ENCODE measurements around the gene HPCA. TPM values are rescaled to one million over a fixed set of nuclear protein-coding genes. Genes with fewer than 3 reads are reported as not detected.
A peak's percentile ranks its signal among the peaks of the same experiment; 100 is the strongest.

Gene HPCA
- total and polyA plus RNA-seq, 2 donors (not counting 3 experiments of a cell fraction or from before 2014, with no cell fraction given) = not detected

DNA sequence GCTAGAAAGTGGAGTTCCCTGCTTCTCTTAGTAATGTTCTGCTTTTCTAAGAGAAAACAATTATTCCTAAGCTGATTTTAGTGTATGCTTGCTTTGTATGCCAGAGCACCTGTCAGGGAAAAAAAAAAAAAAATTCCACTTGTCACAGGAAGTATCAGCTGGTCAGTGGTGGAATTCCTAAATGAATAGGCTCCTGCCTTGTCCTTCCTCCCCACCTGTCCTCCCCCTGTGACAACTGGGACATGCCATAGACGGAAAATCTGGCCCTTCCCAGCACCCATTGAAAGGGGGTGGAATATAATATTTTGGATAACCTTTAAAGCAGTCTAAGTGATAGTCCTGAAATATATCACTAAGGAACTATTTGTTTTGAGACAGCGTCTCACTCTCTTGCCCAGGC lies 26.4 kb upstream of the HPCA start:
- intact Hi-C loops (cut with micrococcal nuclease) (no loop called here), dilution Hi-C loops (cut with MboI; ENCODE audit: extremely low pct_ligation_motif_present, low sequenced_read_pairs) (no loop called here)
- H4K20me1 ChIP-seq (replicated peaks; ENCODE audit: control insufficient read depth, extremely low read depth, insufficient read depth, low read length) = no peaks in the 10 kb centered on the region
- DNase-seq (ENCODE audit: low read depth, low spot score) (no peak), FAIRE-seq (peak; percentile 8)
- no peaks in the 10 kb centered on the region for H3K79me2 ChIP-seq (ENCODE audit: control insufficient read depth, insufficient read depth, low read length)
- BruUV-seq (replicated peaks) = no TSS peak
- POLR2A ChIA-PET = no interaction called here
- H3K9me3 ChIP-seq (replicated peaks; ENCODE audit: control insufficient read depth, insufficient read depth, low read length) = no peaks in the 10 kb centered on the region
- no peaks in the 10 kb centered on the region for H3K27me3 ChIP-seq (ENCODE audit: control insufficient read depth in 2 of 2, insufficient read depth in 2 of 2, low read length in 2 of 2)
- H3K4me3 ChIP-seq (replicated peaks in 1 of 3; ENCODE audit: insufficient read depth in 1 of 3, low read depth in 1 of 3, low read length in 3 of 3) = no peak overlapping the region
- H3K27ac ChIP-seq (ENCODE audit: insufficient read depth, low read depth, low read length) = no peak overlapping the region
- H3K9me1 ChIP-seq (replicated peaks; ENCODE audit: control insufficient read depth, extremely low read depth, insufficient read depth, low read length) = no peaks in the 10 kb centered on the region
- CTCF ChIA-PET = interaction anchor here (1.5 kb wide), 1 partner anchor 16 kb away, joined by 4 read pairs; no protein-coding TSS in a partner anchor
- H3K4me2 ChIP-seq (ENCODE audit: insufficient read depth, low read length) = no peak overlapping the region
- H3K36me3 ChIP-seq (ENCODE audit: control insufficient read depth in 2 of 2, extremely low read depth in 1 of 2, insufficient read depth in 2 of 2, low read length in 2 of 2) = peaks cover 5 to 6% of the 10 kb centered on the region in 2 experiments
- no peak overlapping the region for H2AFZ ChIP-seq (ENCODE audit: low read depth, low read length)
- TF ChIP-seq, protein P1, sequence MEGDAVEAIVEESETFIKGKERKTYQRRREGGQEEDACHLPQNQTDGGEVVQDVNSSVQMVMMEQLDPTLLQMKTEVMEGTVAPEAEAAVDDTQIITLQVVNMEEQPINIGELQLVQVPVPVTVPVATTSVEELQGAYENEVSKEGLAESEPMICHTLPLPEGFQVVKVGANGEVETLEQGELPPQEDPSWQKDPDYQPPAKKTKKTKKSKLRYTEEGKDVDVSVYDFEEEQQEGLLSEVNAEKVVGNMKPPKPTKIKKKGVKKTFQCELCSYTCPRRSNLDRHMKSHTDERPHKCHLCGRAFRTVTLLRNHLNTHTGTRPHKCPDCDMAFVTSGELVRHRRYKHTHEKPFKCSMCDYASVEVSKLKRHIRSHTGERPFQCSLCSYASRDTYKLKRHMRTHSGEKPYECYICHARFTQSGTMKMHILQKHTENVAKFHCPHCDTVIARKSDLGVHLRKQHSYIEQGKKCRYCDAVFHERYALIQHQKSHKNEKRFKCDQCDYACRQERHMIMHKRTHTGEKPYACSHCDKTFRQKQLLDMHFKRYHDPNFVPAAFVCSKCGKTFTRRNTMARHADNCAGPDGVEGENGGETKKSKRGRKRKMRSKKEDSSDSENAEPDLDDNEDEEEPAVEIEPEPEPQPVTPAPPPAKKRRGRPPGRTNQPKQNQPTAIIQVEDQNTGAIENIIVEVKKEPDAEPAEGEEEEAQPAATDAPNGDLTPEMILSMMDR (IDR thresholded peaks at IDR 0.05; ENCODE audit: extremely low read depth in 1 of 2, insufficient read depth in 1 of 2, low read depth in 1 of 2, low read length in 2 of 2) = no peak
- no peak for TF ChIP-seq POLR2AphosphoS5 (IDR thresholded peaks at IDR 0.05; ENCODE audit: insufficient read depth, low read depth, low read length)
- H3K9ac ChIP-seq (replicated peaks; ENCODE audit: extremely low read depth, insufficient read depth, low read length) = no peak overlapping the region
- peaks cover 9% of the 10 kb centered on the region for H3K4me1 ChIP-seq (ENCODE audit: control insufficient read depth, extremely low read depth, insufficient read depth, low read length)

DNA sequence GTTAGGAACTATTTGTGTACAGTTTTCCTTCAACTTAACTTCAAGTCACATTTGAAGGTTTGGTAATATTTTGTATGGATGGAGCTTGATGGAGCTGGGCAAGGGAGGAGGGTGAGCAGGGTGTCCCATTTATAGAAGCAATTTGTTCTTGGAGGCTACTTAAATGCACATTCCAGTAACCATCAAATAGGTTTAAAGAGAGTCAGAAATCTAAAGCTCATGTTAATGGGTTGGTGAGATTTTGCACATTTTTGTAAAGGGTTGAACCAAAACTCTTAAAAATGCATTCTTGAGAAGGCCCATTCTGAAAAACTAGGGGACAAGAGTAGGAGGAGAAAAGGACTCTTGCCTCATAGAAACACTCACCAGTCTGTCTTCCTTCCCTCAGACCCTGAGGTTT lies 25.7 kb upstream of the HPCA start:
- no peak for FAIRE-seq
- POLR2A ChIA-PET = no interaction called here

More for the DNA sequence above, 25.7 kb upstream of the HPCA start:
- intact Hi-C loops (cut with micrococcal nuclease) (no loop called here), dilution Hi-C loops (cut with MboI; ENCODE audit: extremely low pct_ligation_motif_present, low sequenced_read_pairs) (no loop called here)
- Histone ChIP-seq H3K4me1 (ENCODE audit: control insufficient read depth, extremely low read depth, insufficient read depth, low read length) (peaks cover 9% of the 10 kb centered on the region), H3K27ac (ENCODE audit: insufficient read depth, low read depth, low read length) (no peak overlapping the region), H2AFZ (ENCODE audit: low read depth, low read length) (no peak overlapping the region), H3K9ac (replicated peaks; ENCODE audit: extremely low read depth, insufficient read depth, low read length) (no peak overlapping the region), H3K79me2 (ENCODE audit: control insufficient read depth, insufficient read depth, low read length) (no peaks in the 10 kb centered on the region), H3K4me2 (ENCODE audit: insufficient read depth, low read length) (no peak overlapping the region), H3K36me3 (ENCODE audit: control insufficient read depth in 2 of 2, extremely low read depth in 1 of 2, insufficient read depth in 2 of 2, low read length in 2 of 2) (peaks cover 5 to 6% of the 10 kb centered on the region in 2 experiments), H3K4me3 (replicated peaks in 1 of 3; ENCODE audit: insufficient read depth in 1 of 3, low read depth in 1 of 3, low read length in 3 of 3) (no peak overlapping the region), H4K20me1 (replicated peaks; ENCODE audit: control insufficient read depth, extremely low read depth, insufficient read depth, low read length) (no peaks in the 10 kb centered on the region), H3K27me3 (ENCODE audit: control insufficient read depth in 2 of 2, insufficient read depth in 2 of 2, low read length in 2 of 2) (no peaks in the 10 kb centered on the region), H3K9me3 (replicated peaks; ENCODE audit: control insufficient read depth, insufficient read depth, low read length) (no peaks in the 10 kb centered on the region), H3K9me1 (replicated peaks; ENCODE audit: control insufficient read depth, extremely low read depth, insufficient read depth, low read length) (no peaks in the 10 kb centered on the region)
- BruUV-seq (replicated peaks) = no TSS peak
- CTCF ChIA-PET = interaction anchor here (0.8 to 1.5 kb wide), 2 partner anchors 12 to 17 kb away, joined by 3 to 4 read pairs; no protein-coding TSS in a partner anchor
- no peak for DNase-seq (ENCODE audit: low read depth, low spot score)
- no peak for TF ChIP-seq EZH2 (IDR thresholded peaks at IDR 0.05; ENCODE audit: borderline replicate concordance, low read depth, low read length, severe bottlenecking)
- TF ChIP-seq POLR2AphosphoS5 (IDR thresholded peaks at IDR 0.05; ENCODE audit: insufficient read depth, low read depth, low read length) = no peak
- TF ChIP-seq JUN (IDR thresholded peaks at IDR 0.05; ENCODE audit: borderline replicate concordance, insufficient read depth, insufficient read length, low read depth) = no peak
- TF ChIP-seq, protein P2, sequence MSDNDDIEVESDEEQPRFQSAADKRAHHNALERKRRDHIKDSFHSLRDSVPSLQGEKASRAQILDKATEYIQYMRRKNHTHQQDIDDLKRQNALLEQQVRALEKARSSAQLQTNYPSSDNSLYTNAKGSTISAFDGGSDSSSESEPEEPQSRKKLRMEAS (IDR thresholded peaks at IDR 0.05; ENCODE audit: insufficient read depth, insufficient read length) = no peak
- TF ChIP-seq FOS (IDR thresholded peaks at IDR 0.05; ENCODE audit: borderline replicate concordance, insufficient read depth, low read length) = no peak
- TF ChIP-seq GATA2 (IDR thresholded peaks at IDR 0.05; ENCODE audit: insufficient read depth, insufficient read length, low read depth, low read length) = no peak
- TF ChIP-seq, protein P1 (IDR thresholded peaks at IDR 0.05; ENCODE audit: extremely low read depth in 1 of 2, insufficient read depth in 1 of 2, low read depth in 1 of 2, low read length in 2 of 2) = no peak

Measured in endothelial cell of umbilical vein (primary cell).